HG02852 (cell line): ENCODE measurements around the gene S100A1.

Experiments used
- ATAC-seq: cut with Tn5 transposase; IDR thresholded peaks from one replicate; pipeline ENCODE4 v1.9.1; 2021; ENCODE audit warnings: mild to moderate bottlenecking, moderate library complexity; ENCODE audit not compliant: unreplicated experiment

S100A1 gene

DNA sequence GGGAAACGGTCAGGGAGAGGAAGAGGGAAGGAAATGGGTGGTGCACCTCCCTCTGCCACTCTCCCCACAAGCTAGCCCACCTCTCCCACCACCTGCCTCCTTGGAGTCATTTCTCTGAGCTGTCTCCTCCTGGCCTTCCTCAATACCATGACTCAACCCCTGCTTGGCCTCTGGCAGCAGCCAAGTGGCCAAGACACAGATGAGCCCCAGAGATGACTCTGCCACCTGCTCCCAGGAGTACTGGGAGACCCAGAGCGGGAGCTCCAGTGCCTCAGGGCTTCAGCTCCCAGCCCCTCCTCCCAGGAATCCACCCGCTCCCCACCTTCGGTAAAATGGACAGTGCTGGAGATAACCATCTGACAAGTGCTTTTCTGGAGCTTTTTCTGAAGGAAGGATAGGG, 17.9 kb upstream of the S100A1 start:
- ATAC-seq = no peak

DNA sequence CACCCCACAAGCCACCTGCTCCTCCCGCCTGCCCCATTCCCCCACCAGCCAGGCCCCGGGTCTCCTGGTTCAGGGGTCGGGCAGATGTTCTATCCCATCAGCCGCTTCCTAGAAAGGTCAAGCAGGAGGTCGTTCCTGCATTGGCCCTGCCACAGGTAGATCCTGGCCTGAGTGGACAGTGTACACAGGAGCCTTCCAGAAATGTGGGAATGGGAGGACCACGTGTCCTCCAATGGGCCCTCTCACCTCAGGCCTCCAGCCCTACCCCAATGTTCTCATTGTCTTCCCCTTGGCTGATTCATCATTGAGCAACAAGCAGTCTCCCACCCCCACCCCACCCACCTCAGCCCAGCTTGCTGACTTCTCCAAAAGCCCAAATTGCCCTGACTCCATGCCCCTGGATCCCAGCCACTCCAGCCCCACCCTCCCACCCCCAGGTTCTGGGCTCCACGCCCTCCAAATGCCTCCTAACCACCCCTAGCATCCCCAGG, 17.4 kb upstream of the S100A1 start:
- ATAC-seq = no peak

DNA sequence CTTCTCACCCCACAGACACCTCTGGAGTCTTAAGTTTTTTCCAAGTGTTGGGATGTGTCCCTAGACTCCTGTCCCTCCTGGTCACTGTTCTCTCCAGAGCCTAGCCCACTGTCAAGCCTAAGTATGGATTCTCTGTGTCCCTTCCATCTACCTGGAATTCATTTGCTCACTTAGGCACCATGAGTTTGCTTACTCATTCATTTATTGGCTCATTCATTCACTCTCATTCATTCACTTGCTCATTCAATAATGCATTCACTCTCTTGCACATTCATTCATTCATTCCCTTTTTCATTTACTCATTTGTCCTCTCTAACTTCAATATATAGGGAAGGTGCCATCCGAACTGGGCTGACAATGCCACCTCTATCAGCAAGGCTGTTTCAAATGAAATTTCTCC, 16.9 kb upstream of the S100A1 start:
- ATAC-seq = no peak

DNA sequence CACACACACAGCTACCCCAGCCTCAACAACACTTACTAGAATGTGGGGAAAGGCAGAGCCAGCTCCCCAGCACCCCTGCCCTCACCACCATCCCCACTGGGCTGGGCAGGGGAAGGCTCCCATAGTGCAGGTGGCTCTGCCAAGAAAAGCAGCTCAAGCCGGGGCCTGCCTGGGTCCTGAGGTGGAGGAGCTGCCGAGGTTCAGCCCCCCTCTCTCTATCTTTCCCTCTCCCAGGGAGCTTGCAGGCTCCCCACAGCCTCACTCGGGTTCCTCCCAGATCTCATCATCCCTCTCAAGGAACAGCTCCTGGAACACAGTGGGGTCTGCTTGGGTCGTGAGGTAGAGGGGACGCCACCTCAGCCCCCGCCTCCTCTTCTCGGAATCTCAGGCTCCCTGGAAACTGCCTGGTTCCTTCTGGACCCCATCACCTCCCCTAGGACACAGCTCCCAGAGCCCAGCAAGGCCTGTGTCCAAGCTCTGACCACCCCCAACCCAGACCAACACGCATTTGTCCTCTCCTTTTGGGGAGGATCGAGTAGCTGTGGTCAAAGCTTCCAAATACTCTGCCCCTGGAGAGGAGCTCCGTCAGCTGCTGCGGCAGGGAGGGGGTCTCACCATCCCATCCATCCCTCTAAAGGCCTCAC, 16.0 kb upstream of the S100A1 start:
- no peak for ATAC-seq

DNA sequence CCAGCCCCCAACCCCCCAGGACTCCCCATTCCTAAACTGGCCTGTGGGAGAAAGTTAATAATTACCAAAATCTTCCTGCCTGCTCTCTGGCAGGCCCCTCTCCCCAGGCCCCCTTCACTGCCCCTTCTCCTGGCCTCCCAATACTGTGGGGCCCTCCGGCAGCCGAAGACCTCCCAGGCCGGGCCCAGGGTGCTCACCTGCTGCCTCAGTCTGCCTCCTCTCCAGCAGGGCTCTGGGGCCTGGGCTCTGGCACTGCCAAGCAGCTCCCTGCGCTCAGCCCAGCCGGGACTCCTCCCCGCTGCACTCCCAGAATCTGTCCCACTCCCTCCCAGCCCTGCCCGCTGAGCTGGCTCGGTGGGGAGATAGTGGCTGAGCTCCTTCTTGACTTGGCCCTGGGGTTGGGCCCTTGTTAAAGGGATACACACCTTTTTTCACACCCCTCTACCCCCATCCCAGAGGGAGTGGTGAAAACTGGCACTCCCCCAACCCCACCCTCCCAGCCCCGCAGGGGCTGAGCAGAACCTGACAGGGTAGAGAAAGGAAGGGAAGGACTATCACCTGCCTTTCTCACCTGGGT, 15.4 kb upstream of the S100A1 start, which contains the start of gene S100A16:
TSS of gene S100A16 (minus strand) at position 383 of the 577 bp plus-strand sequence. CDS start 4,986 bp downstream, outside the sequence.
- ATAC-seq = no peak

DNA sequence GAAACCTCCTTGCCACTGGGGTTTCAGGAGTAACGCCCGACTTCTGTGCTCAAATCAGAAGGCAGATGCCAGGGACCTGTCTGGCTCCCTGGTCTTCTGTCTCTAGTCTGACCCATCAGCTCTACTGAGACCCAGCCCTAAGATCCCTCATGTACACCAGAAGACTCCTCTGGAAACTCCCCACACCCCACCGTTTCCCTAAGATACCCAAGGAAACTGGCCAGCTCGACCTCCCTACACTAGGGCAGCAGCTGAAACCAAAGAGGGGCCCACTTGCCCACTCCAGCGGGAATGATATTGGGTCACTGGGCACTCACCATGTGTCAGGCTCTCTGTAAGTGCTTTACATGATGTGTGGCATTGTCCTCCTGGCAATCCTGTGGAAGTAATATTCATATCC, 14.8 kb upstream of the S100A1 start:
- ATAC-seq = no peak

DNA sequence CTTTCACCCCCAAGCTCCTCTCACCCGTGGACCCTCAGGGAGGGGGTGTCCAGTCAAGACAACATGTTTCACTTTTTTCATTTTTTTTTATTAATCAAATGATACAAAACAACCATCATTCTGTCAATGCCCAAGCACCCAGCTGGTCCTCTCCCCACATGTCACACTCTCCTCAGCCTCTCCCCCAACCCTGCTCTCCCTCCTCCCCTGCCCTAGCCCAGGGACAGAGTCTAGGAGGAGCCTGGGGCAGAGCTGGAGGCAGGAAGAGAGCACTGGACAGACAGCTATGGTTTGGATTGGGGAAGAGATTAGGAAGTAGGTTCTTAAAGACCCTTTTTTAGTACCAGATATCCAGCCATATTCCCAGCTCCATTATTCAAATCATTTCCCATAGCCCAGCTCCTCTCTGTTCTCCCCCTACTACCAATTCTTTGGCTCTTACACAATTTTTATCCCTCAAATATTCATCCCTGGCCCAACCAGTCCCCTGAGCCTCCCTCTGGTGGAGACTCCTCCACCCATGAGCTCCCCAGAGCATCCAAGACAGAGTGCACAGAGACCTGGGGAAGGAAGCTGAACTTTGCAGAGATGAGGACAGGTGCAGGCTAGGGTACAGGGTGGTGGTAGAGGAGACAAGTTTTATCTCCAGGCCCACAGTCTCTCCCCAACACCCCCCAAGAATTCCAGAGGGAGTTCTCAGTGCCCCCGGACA, 13.9 kb upstream of the S100A1 start:
- no peak for ATAC-seq

DNA sequence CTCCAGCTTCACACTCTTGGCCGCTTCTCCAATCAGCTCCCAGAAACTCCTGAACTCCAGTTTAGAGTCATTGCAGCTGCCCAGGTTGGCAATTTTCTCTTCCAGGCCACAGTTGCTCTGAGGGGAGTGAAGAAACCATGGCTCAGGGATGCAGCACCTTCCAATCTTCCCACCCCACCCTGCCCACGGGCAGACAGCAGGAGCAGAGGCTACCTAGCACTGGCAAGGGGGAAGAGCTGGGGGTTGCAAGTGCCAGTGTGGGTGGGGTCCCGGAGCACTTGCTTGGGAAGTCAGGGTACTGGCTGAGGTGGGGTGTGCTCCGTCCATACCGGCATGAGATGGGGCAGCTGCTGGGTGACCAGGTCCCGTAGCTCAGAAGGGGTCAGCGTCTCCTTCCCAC, 13.3 kb upstream of the S100A1 start:
- ATAC-seq = no peak

DNA sequence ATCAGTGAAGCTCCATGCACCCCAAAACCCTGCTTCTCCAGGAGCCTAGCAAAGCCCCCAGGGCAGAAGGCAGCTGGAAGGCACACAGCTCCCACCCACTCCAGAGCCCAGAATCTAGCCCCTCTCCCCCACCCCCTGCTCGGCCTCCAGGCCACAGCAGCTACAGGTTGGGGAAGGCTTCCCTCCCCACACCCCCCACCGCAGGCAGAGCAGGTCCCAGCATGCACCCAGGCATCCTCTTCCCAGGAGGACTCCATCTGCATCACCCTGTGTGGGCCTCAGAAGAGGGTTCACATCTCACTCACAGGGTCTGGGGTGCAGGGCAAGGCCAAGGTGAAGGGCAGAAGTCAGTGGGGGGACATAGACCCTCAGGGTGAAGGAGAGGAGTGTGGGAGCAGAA, 12.8 kb upstream of the S100A1 start:
- ATAC-seq = no peak

DNA sequence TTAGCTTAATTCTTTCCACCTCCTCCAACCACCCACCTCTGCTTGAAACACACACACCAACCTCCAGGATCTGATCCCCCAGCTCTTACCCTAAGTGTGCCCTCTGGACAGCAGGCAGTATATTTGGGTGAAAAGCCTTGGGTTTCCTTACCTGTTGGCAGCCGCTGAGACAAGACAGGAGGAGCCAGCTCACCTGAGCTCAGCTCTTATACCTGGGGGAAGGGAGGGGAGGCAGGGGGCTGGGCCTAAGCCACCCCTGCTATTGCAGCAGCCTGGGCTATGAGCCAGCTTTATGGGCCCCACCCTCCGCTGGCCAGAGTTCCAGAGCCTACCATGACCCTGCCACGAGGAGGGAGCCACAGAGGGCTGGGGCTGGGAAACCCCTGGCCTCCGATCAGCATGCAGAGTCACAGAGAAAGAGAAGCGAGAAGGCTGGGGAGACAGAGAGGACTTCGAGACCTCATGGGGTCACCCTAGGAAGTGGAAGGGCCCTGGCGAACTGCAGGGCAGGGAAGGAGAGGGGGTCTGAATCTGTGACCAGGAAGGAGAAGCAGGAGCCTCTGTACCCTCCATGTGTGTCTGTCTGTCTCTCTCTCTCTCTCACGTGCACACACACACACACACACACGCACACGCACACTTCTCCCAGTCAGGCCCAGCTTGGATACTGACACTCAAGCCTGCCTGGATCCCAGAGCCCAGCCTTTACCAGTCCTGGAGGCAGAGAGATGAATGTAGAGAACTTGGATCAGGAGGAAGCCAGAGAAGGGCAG, 11.9 kb upstream of the S100A1 start, which contains the start of gene S100A14:
TSS of gene S100A14 (minus strand) at position 182 of the 773 bp plus-strand sequence. CDS start 467 bp downstream, outside the sequence.
- ATAC-seq = no peak

DNA sequence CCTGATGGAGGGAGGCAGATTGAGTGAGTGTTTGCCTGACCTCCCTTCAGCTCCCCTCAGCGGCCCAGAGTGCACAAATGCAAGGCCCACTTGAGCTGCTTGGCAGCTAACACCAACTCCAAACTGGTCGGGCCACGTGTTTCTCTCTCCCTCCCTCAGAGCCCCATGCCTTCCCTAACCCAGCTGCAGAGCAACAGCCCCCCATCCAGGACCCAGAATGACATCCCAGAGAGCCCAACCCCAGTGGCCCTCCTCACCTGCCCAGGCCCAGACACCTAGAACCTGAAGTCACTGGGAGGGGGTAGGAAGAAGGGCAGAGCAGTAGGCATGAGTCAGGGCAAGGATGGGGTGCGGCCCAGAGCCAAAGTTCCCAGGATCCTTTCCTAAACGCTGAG, 11.3 kb upstream of the S100A1 start:
- ATAC-seq = no peak

DNA sequence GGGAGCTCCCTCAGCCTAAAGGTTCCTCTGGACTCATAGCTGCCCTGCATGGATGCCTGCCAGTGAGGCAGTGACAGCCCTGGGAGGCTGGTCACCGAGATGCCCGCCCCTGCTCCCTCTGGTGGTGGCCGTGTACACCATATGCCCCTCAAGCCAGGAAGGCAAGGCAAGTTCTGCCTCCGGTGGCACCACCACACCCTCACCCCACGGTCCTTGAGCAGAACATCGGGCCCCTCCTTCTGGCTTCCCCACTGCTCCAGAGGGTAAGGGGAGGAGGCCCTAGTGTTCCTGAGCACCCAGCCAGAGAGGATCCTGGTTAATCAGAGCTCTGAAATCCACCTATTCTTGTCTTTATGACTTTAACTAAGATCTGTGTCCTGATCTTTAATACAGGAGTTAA, 10.6 kb upstream of the S100A1 start:
- no peak for ATAC-seq

DNA sequence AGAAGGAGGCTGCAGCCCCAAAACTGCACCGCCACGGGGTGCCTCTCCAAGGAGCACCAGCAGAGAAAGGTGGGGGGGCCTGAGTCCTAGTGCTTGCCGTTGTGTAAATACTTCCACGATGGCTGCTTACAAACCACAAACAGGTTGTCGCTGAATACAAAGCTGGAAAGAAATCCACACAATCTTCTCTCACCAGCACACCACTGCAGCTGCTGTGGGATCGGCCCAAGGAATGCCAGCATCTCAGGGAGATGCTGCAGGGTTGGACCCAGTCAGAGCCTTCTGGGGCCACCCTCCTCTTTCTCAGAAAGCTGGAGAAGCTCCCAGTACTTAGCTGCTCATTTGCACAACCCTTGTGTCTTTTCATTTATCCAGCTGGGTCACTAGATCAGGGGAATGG, 9.1 kb upstream of the S100A1 start:
- no peak for ATAC-seq

DNA sequence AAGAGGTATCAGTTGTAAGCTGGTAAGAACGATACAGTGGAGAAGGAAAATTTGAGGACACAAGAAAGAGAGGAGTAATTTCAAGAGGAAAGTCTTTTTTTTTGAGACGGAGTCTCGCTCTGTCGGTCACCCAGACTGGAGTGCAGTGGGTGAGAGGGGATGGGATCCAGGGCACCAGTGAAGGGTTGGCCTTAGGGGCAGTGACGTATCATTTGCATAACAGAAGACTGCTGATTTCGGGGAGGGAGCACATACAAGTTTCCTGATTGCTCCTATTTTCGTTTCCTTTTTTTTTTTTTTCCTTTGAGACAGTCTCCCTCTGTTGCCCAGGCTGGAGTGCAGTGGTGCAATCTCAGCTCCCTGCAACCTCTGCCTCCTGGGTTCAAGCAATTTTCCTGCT, 5.1 kb upstream of the S100A1 start:
- ATAC-seq = no peak

DNA sequence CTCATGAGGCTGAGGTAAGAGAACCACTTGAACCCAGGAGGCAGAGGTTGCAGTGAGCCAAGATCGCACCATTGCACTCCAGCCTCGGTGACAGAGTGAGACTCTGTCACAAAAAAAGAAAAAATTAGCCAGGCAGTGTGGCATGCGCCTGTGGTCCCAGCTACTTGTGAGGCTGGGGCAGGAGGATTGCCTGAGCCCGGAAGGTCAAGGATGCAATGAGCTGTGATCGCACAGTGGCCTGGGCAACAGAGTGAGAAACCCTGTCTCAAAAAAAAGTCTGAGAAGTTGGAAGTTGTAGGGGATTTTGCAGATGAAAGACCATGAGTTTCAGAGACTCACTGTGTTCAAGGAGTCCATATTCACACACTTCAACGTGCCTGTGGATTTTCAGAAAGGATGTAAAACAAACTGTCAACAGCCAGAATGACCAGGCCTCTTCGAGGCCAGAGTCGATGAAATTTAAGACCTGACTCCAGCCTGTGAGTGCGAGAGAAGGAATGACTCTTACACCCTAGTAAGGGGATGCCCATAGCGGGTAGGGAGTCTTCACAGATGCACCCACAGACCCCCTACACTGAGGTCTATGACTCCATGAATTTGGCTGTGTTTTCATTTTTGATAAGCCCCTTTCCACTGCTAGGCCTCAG, 3.1 kb upstream of the S100A1 start:
- no peak for ATAC-seq

DNA sequence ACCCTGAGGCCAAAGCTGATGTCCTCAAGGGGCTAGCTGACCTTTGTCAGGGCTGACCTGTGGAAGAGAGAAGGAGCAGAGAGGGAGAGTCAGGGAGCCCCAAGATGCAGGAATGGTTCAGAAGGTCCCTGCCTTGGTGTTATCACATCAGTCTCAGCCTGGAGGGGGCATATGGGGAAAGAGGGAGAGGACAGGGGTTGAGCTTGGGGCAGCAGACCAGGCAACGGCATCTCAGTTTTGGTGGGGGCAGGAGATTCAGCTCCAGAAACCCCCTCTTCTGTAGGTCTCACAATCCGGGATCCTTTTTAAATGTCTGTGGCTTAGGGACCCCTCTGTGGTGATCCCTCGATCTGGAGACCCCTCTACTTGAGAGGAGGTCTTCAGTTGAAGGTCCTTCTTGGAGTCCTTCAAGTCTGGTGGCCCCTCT, 1.7 kb upstream of the S100A1 start:
- no peak for ATAC-seq

DNA sequence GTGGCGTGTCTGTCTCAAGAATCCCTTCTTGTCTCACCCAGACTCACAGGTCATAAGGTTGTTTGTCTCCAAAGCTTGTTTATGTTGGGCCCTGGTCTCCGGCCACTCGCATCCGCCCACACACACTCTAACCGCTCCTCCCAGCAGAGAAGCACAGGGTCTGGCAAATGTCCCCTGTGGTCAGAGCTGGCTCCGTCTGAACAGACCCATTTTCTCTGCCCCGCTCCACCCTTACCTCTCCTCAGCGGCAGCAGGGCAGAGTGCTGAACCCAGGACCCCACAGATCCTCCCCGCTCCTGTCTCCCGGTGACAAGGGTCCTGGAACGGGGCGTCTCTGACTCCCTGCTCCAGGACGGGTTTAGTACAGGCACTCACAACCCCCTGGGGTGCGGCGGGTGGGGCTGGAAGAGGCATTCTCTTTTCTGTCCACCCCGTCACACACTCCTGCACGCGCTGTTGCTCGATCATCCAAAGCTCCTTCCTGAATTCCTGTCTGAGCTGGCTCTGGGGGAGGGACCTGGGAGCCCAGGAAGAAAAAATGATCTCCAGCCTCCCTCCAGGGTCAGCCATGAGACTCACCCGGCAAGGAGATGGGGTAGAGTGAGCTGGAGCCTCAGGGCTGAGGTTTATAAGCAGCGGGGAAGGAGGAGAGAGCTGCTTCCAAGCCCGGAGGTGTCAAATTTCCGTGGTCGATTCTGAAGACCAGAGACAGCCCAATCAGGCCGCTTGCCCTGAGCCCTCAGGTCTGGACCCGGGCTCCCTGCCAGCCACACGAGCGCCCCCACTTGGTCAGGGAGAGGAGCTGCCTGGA, 1.1 kb upstream of the S100A1 start, which contains the start of gene S100A13:
TSS of gene S100A13 (minus strand) at position 602 of the 811 bp plus-strand sequence. CDS start 1,033 bp downstream, outside the sequence.
- no peak for ATAC-seq

DNA sequence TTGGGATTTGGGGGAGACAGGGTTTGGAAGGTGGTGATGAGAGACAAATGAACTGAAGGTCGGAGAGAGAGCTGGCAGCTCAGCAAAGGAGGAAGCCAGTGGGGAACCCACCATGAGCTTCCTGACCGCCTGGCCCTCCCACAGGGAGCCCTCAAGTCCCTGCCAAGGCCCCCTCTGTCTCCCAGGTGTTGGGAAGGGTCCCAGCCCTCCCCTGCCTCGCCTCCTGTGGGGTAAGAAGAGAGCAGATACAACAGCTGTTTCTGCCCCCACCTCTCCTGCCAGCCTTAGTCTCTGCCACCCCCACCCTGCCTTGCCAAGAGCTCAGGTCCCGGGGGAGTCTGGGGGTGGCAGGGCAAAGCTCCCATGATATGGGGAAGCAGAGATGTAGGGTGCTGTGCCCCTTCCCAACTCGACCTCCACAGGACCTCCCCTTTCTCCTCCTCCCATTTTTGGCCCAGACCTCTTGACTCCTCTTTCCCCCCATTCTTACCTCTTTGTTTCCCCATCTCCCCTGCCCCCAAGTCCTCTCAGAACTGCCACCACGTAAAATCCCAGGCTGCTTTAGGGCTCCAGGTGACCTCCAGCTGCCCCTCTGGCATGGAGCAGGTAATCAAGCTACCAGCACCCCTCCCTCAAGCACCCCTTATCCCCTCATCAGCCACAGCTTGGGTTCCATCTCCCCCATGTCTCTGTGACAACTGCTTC, 556 bp downstream of the S100A1 start:
- no peak for ATAC-seq

DNA sequence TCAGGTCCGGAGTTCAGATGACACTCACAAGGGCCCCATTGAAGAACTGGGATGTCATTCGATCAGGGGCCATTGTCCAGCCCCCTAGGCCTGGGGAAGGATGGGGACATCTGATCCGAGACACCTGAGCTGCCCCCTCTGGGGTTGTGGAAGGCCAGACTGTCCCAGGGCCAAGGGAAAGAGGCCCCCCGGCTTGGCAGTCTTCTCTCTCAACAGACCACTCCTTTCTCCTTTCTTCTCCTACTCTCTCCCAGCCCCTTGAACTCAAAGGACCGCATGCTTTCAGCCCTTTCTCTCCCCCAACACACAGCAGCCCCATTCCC, 1.1 kb downstream of the S100A1 start:
- ATAC-seq = no peak
